Body of pancreas (tissue), 4 donors: Measurements from ENCODE around the gene SORL1.

ENCODE experiments used
- CTCF ChIP-seq, 7 experiments: fragments of 450-650 bp in 4 of 7; fragments of 200-600 bp in 3 of 7; sonication (generic) in 3 of 7; IDR thresholded peaks; one replicate each; pipeline ENCODE4 v1.5.1; 2016 to 2019; ENCODE audit warnings: antibody characterized with exemption in 7 of 7
- POLR2A ChIP-seq, 3 donors: fragments of 450-650 bp; IDR thresholded peaks; one replicate each; pipeline ENCODE4 v1.6.1; 2016; ENCODE audit warnings: antibody characterized with exemption in 3 of 3, mild to moderate bottlenecking in 2 of 3

DNA sequence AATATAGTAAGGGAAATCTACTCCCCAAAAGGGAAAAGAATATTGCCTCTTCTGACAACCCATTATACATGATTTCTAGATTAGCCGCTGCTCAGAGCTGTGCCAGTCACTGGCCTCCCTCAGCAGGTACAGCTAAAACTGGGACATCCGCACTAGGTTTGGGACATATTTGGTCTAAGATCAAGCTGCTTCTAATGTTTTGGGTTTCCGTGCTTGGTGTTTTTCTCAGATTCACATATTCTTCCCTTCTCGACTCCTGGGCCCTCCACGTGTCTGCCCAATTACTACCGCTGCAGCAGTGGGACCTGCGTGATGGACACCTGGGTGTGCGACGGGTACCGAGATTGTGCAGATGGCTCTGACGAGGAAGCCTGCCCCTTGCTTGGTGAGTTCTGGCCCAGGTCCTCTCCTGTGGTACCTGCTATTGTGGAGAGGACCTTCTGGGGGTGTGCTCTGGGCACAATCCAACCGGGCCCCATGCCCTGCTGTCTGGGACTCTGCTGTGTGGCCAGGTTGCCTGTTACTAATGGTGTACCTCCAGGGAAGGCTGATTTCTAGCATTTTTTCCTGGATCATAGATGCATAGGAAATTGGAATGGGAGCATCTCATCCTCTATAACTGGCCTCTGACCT is 138.8 kb downstream of the SORL1 start:
- TF ChIP-seq POLR2A (IDR thresholded peaks at IDR 0.05) (no peak), CTCF (IDR thresholded peaks at IDR 0.05) (no peak)
